SK-N-SH (cell line): ENCODE data around the gene IPMK.

Experiments used
- EP300 ChIP-seq, 2 experiments: IDR thresholded peaks; 2 replicates each; pipeline versions ENCODE4 v1.4.0 to v1.6.1; 2012; ENCODE audit warnings: borderline replicate concordance in 1 of 2, low read depth in 1 of 2, low read length in 1 of 2
- RAD21 ChIP-seq: IDR thresholded peaks from 2 replicates; pipeline ENCODE4 v1.6.1; 2012; ENCODE audit warnings: mild to moderate bottlenecking, low read length
- TF ChIP-seq, protein P1 (sequence below): fragments of 200-600 bp; sonication (generic); IDR thresholded peaks from 2 replicates; pipeline ENCODE4 v1.6.1; 2017; ENCODE audit warnings: antibody characterized with exemption, mild to moderate bottlenecking, moderate library complexity

GRCh38 chr10:58262766-58263165 lies 4.9 kb downstream of the IPMK start:
- TF ChIP-seq EP300 (IDR thresholded peaks at IDR 0.05; ENCODE audit: borderline replicate concordance in 1 of 2, low read depth in 1 of 2, low read length in 1 of 2) = no peak
- TF ChIP-seq, protein P1, sequence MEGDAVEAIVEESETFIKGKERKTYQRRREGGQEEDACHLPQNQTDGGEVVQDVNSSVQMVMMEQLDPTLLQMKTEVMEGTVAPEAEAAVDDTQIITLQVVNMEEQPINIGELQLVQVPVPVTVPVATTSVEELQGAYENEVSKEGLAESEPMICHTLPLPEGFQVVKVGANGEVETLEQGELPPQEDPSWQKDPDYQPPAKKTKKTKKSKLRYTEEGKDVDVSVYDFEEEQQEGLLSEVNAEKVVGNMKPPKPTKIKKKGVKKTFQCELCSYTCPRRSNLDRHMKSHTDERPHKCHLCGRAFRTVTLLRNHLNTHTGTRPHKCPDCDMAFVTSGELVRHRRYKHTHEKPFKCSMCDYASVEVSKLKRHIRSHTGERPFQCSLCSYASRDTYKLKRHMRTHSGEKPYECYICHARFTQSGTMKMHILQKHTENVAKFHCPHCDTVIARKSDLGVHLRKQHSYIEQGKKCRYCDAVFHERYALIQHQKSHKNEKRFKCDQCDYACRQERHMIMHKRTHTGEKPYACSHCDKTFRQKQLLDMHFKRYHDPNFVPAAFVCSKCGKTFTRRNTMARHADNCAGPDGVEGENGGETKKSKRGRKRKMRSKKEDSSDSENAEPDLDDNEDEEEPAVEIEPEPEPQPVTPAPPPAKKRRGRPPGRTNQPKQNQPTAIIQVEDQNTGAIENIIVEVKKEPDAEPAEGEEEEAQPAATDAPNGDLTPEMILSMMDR = no peak
- TF ChIP-seq RAD21 = no peak
